ENCODE measurements around the gene RANBP3. TPM values are rescaled to one million over a fixed set of nuclear protein-coding genes. Genes with fewer than 3 reads are reported as not detected.

RANBP3 gene
- total and polyA plus RNA-seq, 2 of the 8 experiments (the other 6 are each of a cell fraction or from before 2014, with no cell fraction given), result 95.4 to 122 TPM

DNA sequence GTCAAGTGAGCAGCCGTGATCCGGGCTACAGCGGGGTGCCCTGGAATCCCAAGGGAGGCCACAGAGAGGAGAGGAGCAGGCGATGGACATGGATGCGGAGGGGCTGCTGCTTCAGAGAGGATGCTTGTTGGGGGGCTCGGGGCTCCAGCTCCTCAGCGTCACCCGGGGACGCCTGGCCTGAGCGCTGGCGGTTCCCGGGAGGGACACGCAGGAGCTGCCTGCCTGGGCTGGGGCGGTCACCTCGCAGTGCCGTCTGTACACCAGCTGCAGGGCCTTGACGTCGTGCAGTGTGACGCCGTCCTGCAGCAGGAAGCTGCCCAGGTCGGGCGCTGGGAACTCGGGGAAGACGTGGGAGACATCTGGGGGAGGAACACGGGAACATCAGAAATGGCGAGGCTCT lies 29.9 kb upstream of the RANBP3 start:
- ChIA-PET POLR2A (ENCODE audit: partially characterized antibody) (interaction anchor here (0.8 kb wide), 1 partner anchor 10 kb away, joined by 3 read pairs; no protein-coding TSS in a partner anchor), CTCF (ENCODE audit: partially characterized antibody) (interaction anchor here (0.9 to 4.7 kb wide), 5 partner anchors 10 to 40 kb away, joined by 4 to 44 read pairs (median 4); no protein-coding TSS in a partner anchor)
- H2BK5ac ChIP-seq (ENCODE audit: low read depth, low read length), result no peak overlapping the region
- H3K36me3 ChIP-seq (ENCODE audit: control insufficient read depth in 2 of 4, insufficient read depth in 4 of 4, low read length in 3 of 4), result no peaks in the 10 kb centered on the region
- no peaks in the 10 kb centered on the region for H3K79me2 ChIP-seq (ENCODE audit: control insufficient read depth in 1 of 2, insufficient read depth in 2 of 2, low read length in 2 of 2)
- H3K9me3 ChIP-seq (ENCODE audit: insufficient read depth in 2 of 2, low read depth in 1 of 2, low read length in 1 of 2), result no peaks in the 10 kb centered on the region
- whole genome bisulfite sequencing, 2 experiments (ENCODE audit: extremely low coverage in 1 of 2, insufficient coverage in 1 of 2, insufficient read length in 1 of 2, insufficient replicate concordance in 2 of 2, low coverage in 1 of 2, low lambda C conversion rate in 2 of 2, missing lambda C conversion rate in 1 of 2), result 93% methylated on average over 21 of the region's 26 CpGs; no CpG with 5 or more reads in 1 of the 2 experiments
- no peak overlapping the region for H3K4me2 ChIP-seq (ENCODE audit: insufficient read depth in 1 of 2, low read depth in 2 of 2, low read length in 2 of 2)
- H3K4me1 ChIP-seq (replicated peaks in 1 of 4; ENCODE audit: control insufficient read depth in 3 of 4, insufficient read depth in 4 of 4, low read length in 3 of 4), result no peaks in the 10 kb centered on the region
- FAIRE-seq (no peak), DNase-seq (ENCODE audit: low read depth in 1 of 2, low spot score in 2 of 2) (no peak)
- no peaks in the 10 kb centered on the region for H3K23me2 ChIP-seq (ENCODE audit: low read depth, low read length)
- H2BK20ac ChIP-seq (ENCODE audit: low read length), result no peak overlapping the region
- no peak overlapping the region for H3K27ac ChIP-seq (ENCODE audit: low read depth, low read length)
- no peak overlapping the region for H2AFZ ChIP-seq (ENCODE audit: low read length)
- no peak overlapping the region for H2BK12ac ChIP-seq (ENCODE audit: low read depth, low read length)
- H4K8ac ChIP-seq (ENCODE audit: extremely low read depth, insufficient read depth, low read length), result no peak overlapping the region
- peaks cover 0 to 3% of the 10 kb centered on the region in 2 experiments for H4K20me1 ChIP-seq (replicated peaks in 1 of 2; ENCODE audit: control insufficient read depth in 1 of 2, insufficient read depth in 2 of 2, low read length in 2 of 2)
- H2BK15ac ChIP-seq (ENCODE audit: low read length), result no peak overlapping the region
- H3K9ac ChIP-seq (replicated peaks in 1 of 4; ENCODE audit: extremely low read depth in 1 of 4, low read depth in 3 of 4, low read length in 3 of 4), result no peak overlapping the region
- no peak overlapping the region for H3K4ac ChIP-seq (replicated peaks; ENCODE audit: insufficient read length, low read depth, low read length)
- H4K5ac ChIP-seq (ENCODE audit: insufficient read length, low read depth, low read length), result no peak overlapping the region
- H2AK5ac ChIP-seq (ENCODE audit: low read depth, low read length), result no peak overlapping the region
- H3K79me1 ChIP-seq (ENCODE audit: low read depth, low read length), result no peaks in the 10 kb centered on the region
- no peak overlapping the region for H4K91ac ChIP-seq (replicated peaks; ENCODE audit: insufficient read length, low read length)
- no peak overlapping the region for H3K18ac ChIP-seq (ENCODE audit: extremely low read depth, low read length)
- H2BK120ac ChIP-seq (replicated peaks; ENCODE audit: low read depth, low read length), result no peak overlapping the region
- no peak overlapping the region for H3K56ac ChIP-seq (replicated peaks; ENCODE audit: insufficient read length, low read depth, low read length)
- H3K27me3 ChIP-seq (replicated peaks in 1 of 4; ENCODE audit: control insufficient read depth in 3 of 4, extremely low read depth in 1 of 4, insufficient read depth in 3 of 4, low read length in 3 of 4), result no peaks in the 10 kb centered on the region
- no peak overlapping the region for H3K23ac ChIP-seq (ENCODE audit: insufficient read length)
- H3K14ac ChIP-seq (ENCODE audit: insufficient read length), result no peak overlapping the region
- H3K4me3 ChIP-seq (ENCODE audit: extremely low read depth in 1 of 4, insufficient read depth in 2 of 4, low read depth in 3 of 4, low read length in 4 of 4), result no peak overlapping the region
- TF ChIP-seq HDAC2 (IDR thresholded peaks at IDR 0.05; ENCODE audit: borderline replicate concordance in 1 of 2, low read depth in 2 of 2, low read length in 2 of 2), result no peak
- no peak for TF ChIP-seq ASH2L (IDR thresholded peaks at IDR 0.05; ENCODE audit: low read length)
- no peak for TF ChIP-seq SAP30 (IDR thresholded peaks at IDR 0.05; ENCODE audit: insufficient read depth, insufficient replicate concordance, low read length)
- no peak for TF ChIP-seq CHD2 (IDR thresholded peaks at IDR 0.05; ENCODE audit: low read length)
- TF ChIP-seq, protein P1, sequence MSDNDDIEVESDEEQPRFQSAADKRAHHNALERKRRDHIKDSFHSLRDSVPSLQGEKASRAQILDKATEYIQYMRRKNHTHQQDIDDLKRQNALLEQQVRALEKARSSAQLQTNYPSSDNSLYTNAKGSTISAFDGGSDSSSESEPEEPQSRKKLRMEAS (IDR thresholded peaks at IDR 0.05), result no peak
- no peak for TF ChIP-seq RAD21 (IDR thresholded peaks at IDR 0.05 in 1 of 2, conservative IDR thresholded peaks at IDR 0.05 in 1 of 2; ENCODE audit: low read depth in 2 of 2, low read length in 2 of 2)
- no peak for TF ChIP-seq CREB1 (IDR thresholded peaks at IDR 0.05)
- TF ChIP-seq, protein P2, sequence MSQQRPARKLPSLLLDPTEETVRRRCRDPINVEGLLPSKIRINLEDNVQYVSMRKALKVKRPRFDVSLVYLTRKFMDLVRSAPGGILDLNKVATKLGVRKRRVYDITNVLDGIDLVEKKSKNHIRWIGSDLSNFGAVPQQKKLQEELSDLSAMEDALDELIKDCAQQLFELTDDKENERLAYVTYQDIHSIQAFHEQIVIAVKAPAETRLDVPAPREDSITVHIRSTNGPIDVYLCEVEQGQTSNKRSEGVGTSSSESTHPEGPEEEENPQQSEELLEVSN (IDR thresholded peaks at IDR 0.05), result no peak
- TF ChIP-seq, protein P3, sequence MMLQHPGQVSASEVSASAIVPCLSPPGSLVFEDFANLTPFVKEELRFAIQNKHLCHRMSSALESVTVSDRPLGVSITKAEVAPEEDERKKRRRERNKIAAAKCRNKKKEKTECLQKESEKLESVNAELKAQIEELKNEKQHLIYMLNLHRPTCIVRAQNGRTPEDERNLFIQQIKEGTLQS (IDR thresholded peaks at IDR 0.05; ENCODE audit: insufficient read depth, low read depth, low read length), result no peak
- no peak for TF ChIP-seq KDM5A (IDR thresholded peaks at IDR 0.05; ENCODE audit: low read length)
- no peak for TF ChIP-seq SP1 (IDR thresholded peaks at IDR 0.05; ENCODE audit: low read depth, low read length)
- TF ChIP-seq SP2 (IDR thresholded peaks at IDR 0.05; ENCODE audit: low read length), result no peak
- TF ChIP-seq PHF8 (conservative IDR thresholded peaks at IDR 0.05; ENCODE audit: low read depth, low read length), result no peak

Measured in H1 (cell line).